ENCODE results near the gene RPRD1A. TPM values are rescaled to one million over a fixed set of nuclear protein-coding genes. Genes with fewer than 3 reads are reported as not detected.
A peak's percentile ranks its signal among the peaks of the same experiment; 100 is the strongest.
"Not testable (repeated sequence)": the region's sequence is repeated elsewhere in the genome, so short reads cannot be mapped to it uniquely, and the experiment has no call there.

The RPRD1A gene
- total RNA-seq: 10 to 100 TPM; 20.5 to 29.5 TPM
- 10 to 100 TPM; 11.8 to 12.7 TPM for polyA plus RNA-seq

GRCh38 chr18:36067055-36067957, at the start of gene RPRD1A:
Gene RPRD1A (minus strand): TSS chr18:36067559. CDS start chr18:36067404, 155 bp downstream.
- H3K4me1 ChIP-seq (ENCODE audit: control insufficient read depth in 4 of 4, insufficient read depth in 4 of 4, low read length in 3 of 4): peaks cover 0 to 11% (median 4%) of the 10 kb centered on the region in 4 donors
- DNase-seq (ENCODE audit: low spot score): peak; percentile 99
- WGBS: 1% methylated on average over 66 of the region's 66 CpGs

DNA sequence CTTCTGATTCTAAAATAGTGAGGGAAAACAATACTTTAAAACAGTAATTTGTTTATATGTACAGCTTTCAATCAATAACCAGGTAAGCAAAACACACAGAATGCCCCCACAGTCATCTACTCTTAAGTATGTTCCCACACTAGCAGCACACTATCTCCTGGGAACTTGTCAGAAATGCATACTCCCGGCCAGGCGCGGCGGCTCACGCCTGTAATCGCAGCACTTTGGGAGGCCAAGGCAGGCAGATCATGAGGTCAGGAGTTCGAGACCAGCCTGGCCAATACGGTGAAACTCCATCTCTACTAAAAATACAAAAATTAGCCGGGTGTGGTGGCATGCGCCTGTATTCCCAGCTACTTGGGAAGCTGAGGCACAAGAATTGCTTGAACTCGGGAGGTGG, 49.4 kb upstream of the RPRD1A start:
- H3K9me3 ChIP-seq (ENCODE audit: control insufficient read depth in 4 of 4, low read length in 3 of 4); H3K4me1 ChIP-seq (ENCODE audit: control insufficient read depth in 4 of 4, insufficient read depth in 4 of 4, low read length in 3 of 4); H3K27me3 ChIP-seq (ENCODE audit: control insufficient read depth in 4 of 4, insufficient read depth in 4 of 4, low read length in 3 of 4); H3K27ac ChIP-seq (ENCODE audit: low read depth in 1 of 2, low read length in 2 of 2); H3K4me3 ChIP-seq (ENCODE audit: low read depth in 1 of 3, low read length in 3 of 3); DNase-seq (ENCODE audit: low spot score); H3K9ac ChIP-seq (ENCODE audit: low read depth in 1 of 2, low read length in 2 of 2): not testable (repeated sequence)
- peaks cover 1 to 37% (median 29%) of the 10 kb centered on the region in 4 donors for H3K36me3 ChIP-seq (ENCODE audit: control insufficient read depth in 4 of 4, insufficient read depth in 3 of 4, low read depth in 1 of 4, low read length in 3 of 4)
- 94% methylated on average over 11 of the region's 11 CpGs for WGBS

More at GRCh38 chr18:36067055-36067957, at the start of gene RPRD1A:
- no peaks in the 10 kb centered on the region for H3K36me3 ChIP-seq (ENCODE audit: control insufficient read depth in 4 of 4, insufficient read depth in 3 of 4, low read depth in 1 of 4, low read length in 3 of 4)
- peak within 1 kb of the TSS; percentile 73 to 91 for H3K9ac ChIP-seq (ENCODE audit: low read depth in 1 of 2, low read length in 2 of 2)
- no peaks in the 10 kb centered on the region for H3K27me3 ChIP-seq (ENCODE audit: control insufficient read depth in 4 of 4, insufficient read depth in 4 of 4, low read length in 3 of 4)
- TF ChIP-seq REST (IDR thresholded peaks at IDR 0.05) (peak; percentile 28), SP1 (IDR thresholded peaks at IDR 0.05) (peak; percentile 61), GABPA (IDR thresholded peaks at IDR 0.05 in 1 of 2, conservative IDR thresholded peaks at IDR 0.05 in 1 of 2) (peak; percentile 33 to 89), YY1 (IDR thresholded peaks at IDR 0.05) (peak; percentile 99), RXRA (IDR thresholded peaks at IDR 0.05) (peak; percentile 5 to 15), MAX (IDR thresholded peaks at IDR 0.05) (peak; percentile 9), FOXA2 (IDR thresholded peaks at IDR 0.05) (no peak), RAD21 (IDR thresholded peaks at IDR 0.05) (peak in 1 of 2 donors; percentile 20), CTCF (IDR thresholded peaks at IDR 0.05; ENCODE audit: low read depth, low read length, missing input control) (no peak), TAF1 (conservative IDR thresholded peaks at IDR 0.05) (no peak), EGR1 (IDR thresholded peaks at IDR 0.05; ENCODE audit: low read depth in 2 of 2) (peak in 1 of 2 donors; percentile 24), HNF4A (conservative IDR thresholded peaks at IDR 0.05) (peak in 1 of 2 donors; percentile 34)
- TF ChIP-seq, protein P1, sequence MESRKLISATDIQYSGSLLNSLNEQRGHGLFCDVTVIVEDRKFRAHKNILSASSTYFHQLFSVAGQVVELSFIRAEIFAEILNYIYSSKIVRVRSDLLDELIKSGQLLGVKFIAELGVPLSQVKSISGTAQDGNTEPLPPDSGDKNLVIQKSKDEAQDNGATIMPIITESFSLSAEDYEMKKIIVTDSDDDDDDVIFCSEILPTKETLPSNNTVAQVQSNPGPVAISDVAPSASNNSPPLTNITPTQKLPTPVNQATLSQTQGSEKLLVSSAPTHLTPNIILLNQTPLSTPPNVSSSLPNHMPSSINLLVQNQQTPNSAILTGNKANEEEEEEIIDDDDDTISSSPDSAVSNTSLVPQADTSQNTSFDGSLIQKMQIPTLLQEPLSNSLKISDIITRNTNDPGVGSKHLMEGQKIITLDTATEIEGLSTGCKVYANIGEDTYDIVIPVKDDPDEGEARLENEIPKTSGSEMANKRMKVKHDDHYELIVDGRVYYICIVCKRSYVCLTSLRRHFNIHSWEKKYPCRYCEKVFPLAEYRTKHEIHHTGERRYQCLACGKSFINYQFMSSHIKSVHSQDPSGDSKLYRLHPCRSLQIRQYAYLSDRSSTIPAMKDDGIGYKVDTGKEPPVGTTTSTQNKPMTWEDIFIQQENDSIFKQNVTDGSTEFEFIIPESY (IDR thresholded peaks at IDR 0.05): peak; percentile 84
- H3K9me3 ChIP-seq (ENCODE audit: control insufficient read depth in 4 of 4, low read length in 3 of 4): no peaks in the 10 kb centered on the region
- H3K4me3 ChIP-seq (ENCODE audit: low read depth in 1 of 3, low read length in 3 of 3): peak within 1 kb of the TSS; percentile 78 to 98 (median 90)
- peak within 1 kb of the TSS; percentile 80 to 95 for H3K27ac ChIP-seq (ENCODE audit: low read depth in 1 of 2, low read length in 2 of 2)

Measured in liver (tissue), 9 donors.